GM23338 (cell line): ENCODE measurements around the gene MAD1L1. TPM values are rescaled to one million over a fixed set of nuclear protein-coding genes. Genes with fewer than 3 reads are reported as not detected.

Source experiments
- ATAC-seq: fragments of 200-7000 bp; cut with Tn5 transposase; 3 replicates; pipeline ENCODE4 v1.9.1; 2020
- DNase-seq: peaks from one replicate; pipeline ENCODE4 v3.0.0-alpha.2; 2015; ENCODE audit warnings: low spot score
- H2AFZ ChIP-seq: fragments of 200-600 bp; sonication (generic); 2 replicates; pipeline ENCODE4 v1.8.0; 2016; ENCODE audit warnings: antibody characterized with exemption, mild to moderate bottlenecking, moderate library complexity
- H3F3A ChIP-seq: fragments of 200-600 bp; sonication (generic); replicated peaks from 2 replicates; pipeline ENCODE4 v1.8.0; 2017; ENCODE audit warnings: antibody characterized with exemption, mixed run types, low read depth
- H3K27ac ChIP-seq: fragments of 200-600 bp; sonication (generic); 2 replicates; pipeline ENCODE4 v1.6.1; 2016; ENCODE audit warnings: low read depth
- H3K27me3 ChIP-seq: fragments of 200-600 bp; sonication (generic); 2 replicates; pipeline ENCODE4 v1.8.0; 2016; ENCODE audit warnings: mild to moderate bottlenecking, mixed run types, moderate library complexity; ENCODE audit not compliant: insufficient read depth
- H3K36me3 ChIP-seq: fragments of 200-600 bp; sonication (generic); 2 replicates; pipeline ENCODE4 v1.8.0; 2016; ENCODE audit warnings: mild to moderate bottlenecking; ENCODE audit not compliant: insufficient read depth
- H3K4me1 ChIP-seq: fragments of 200-600 bp; sonication (generic); 2 replicates; pipeline ENCODE4 v1.8.0; 2016; ENCODE audit warnings: mild to moderate bottlenecking, moderate library complexity; ENCODE audit not compliant: insufficient read depth
- H3K4me2 ChIP-seq: fragments of 200-600 bp; sonication (generic); 2 replicates; pipeline ENCODE4 v1.7.1; 2017; ENCODE audit warnings: mixed run types
- H3K4me3 ChIP-seq: fragments of 200-600 bp; sonication (generic); 2 replicates; pipeline ENCODE4 v1.6.1; 2016; ENCODE audit warnings: mixed run types
- H3K79me2 ChIP-seq: fragments of 200-600 bp; sonication (generic); replicated peaks from 2 replicates; pipeline ENCODE4 v1.8.0; 2017; ENCODE audit warnings: mild to moderate bottlenecking; ENCODE audit not compliant: insufficient read depth
- H3K9me2 ChIP-seq: fragments of 200-600 bp; sonication (generic); 2 replicates; pipeline ENCODE4 v1.8.0; 2017; ENCODE audit not compliant: insufficient read depth
- H4K20me1 ChIP-seq: fragments of 200-600 bp; sonication (generic); replicated peaks from 2 replicates; pipeline ENCODE4 v1.8.0; 2017; ENCODE audit warnings: mild to moderate bottlenecking; ENCODE audit not compliant: insufficient read depth
- H3K27ac Mint-ChIP-seq: 2 replicates; pipeline ENCODE4 v1.8.0; 2020; ENCODE audit warnings: inconsistent platforms, mild to moderate bottlenecking, moderate library complexity, mixed read lengths
- H3K27me3 Mint-ChIP-seq: 3 replicates; pipeline ENCODE4 v1.8.0; 2022; ENCODE audit warnings: low read depth, mild to moderate bottlenecking, moderate library complexity, mixed read lengths, inconsistent platforms; ENCODE audit not compliant: insufficient read depth, poor library complexity
- H3K36me3 Mint-ChIP-seq: 3 replicates; pipeline ENCODE4 v1.8.0; 2021; ENCODE audit warnings: low read depth, mild to moderate bottlenecking, inconsistent platforms, moderate library complexity, mixed read lengths
- H3K4me1 Mint-ChIP-seq: 3 replicates; pipeline ENCODE4 v1.8.0; 2020; ENCODE audit warnings: mild to moderate bottlenecking, inconsistent platforms, mixed read lengths
- H3K4me3 Mint-ChIP-seq: 3 replicates; pipeline ENCODE4 v1.8.0; 2021; ENCODE audit warnings: moderate library complexity, mild to moderate bottlenecking, inconsistent platforms, mixed read lengths
- H3K9me3 Mint-ChIP-seq: 3 replicates; pipeline ENCODE4 v1.8.0; 2020; ENCODE audit warnings: moderate library complexity, mild to moderate bottlenecking, inconsistent platforms, mixed read lengths
- CREB1 ChIP-seq: fragments of 250-450 bp; sonication (Bioruptor Pico); IDR thresholded peaks from 2 replicates; pipeline ENCODE4 v1.5.0; 2020; ENCODE audit warnings: low read depth, mild to moderate bottlenecking, moderate library complexity
- EZH2 ChIP-seq: fragments of 200-600 bp; sonication (generic); IDR thresholded peaks from one replicate; pipeline ENCODE4 v1.8.0; 2017; ENCODE audit warnings: antibody characterized with exemption, mild to moderate bottlenecking, low read depth; ENCODE audit not compliant: unreplicated experiment
- EZH2phosphoT487 ChIP-seq: fragments of 200-600 bp; sonication (generic); IDR thresholded peaks from one replicate; pipeline ENCODE4 v1.8.1; 2018; ENCODE audit warnings: antibody characterized with exemption; ENCODE audit not compliant: unreplicated experiment
- JUNB ChIP-seq: IDR thresholded peaks from one replicate; pipeline ENCODE4 v1.6.1; 2016; ENCODE audit warnings: antibody characterized with exemption; ENCODE audit not compliant: unreplicated experiment
- NANOG ChIP-seq: IDR thresholded peaks from 2 replicates; pipeline ENCODE4 v1.6.1; 2016; ENCODE audit warnings: antibody characterized with exemption, borderline replicate concordance
- POLR2AphosphoS5 ChIP-seq: IDR thresholded peaks from 2 replicates; pipeline ENCODE4 v1.6.1; 2016; ENCODE audit warnings: antibody characterized with exemption, low read depth
- STAT1 ChIP-seq: IDR thresholded peaks from one replicate; pipeline ENCODE4 v1.6.1; 2016; ENCODE audit warnings: antibody characterized with exemption; ENCODE audit not compliant: unreplicated experiment
- ZNF114 ChIP-seq: fragments of 250-450 bp; sonication (Bioruptor Pico); IDR thresholded peaks from 2 replicates; pipeline ENCODE4 v1.5.0; 2020; ENCODE audit warnings: mild to moderate bottlenecking, moderate library complexity
- ZNF331 ChIP-seq: fragments of 250-450 bp; sonication (Bioruptor Pico); IDR thresholded peaks from 2 replicates; pipeline ENCODE4 v1.5.0; 2020; ENCODE audit warnings: low read depth, mild to moderate bottlenecking, moderate library complexity
- ZNF462 ChIP-seq: fragments of 250-450 bp; sonication (Bioruptor Pico); IDR thresholded peaks from 2 replicates; pipeline ENCODE4 v1.5.0; 2020; ENCODE audit warnings: mild to moderate bottlenecking, moderate library complexity
- polyA plus RNA-seq: library from polyadenylated mRNA; unstranded; fragments of >200 nt; fragmentation: Nextera tagmentation; extraction: Ambion mirVana; gene quantifications from 2 replicates; pipeline ENCODE4 v1.2.1, GENCODE V29; 2016
- total RNA-seq: library from RNA; depleted of rRNA; stranded (reverse); fragments of >200 nt; shearing (Covaris generic); gene quantifications from 2 replicates; pipeline ENCODE4 v1.2.3, GENCODE V29; 2014

Gene MAD1L1
- total and polyA plus RNA-seq, 2 experiments from 2014 or later = 40.3 to 59.3 TPM

- TF ChIP-seq ZNF462 (CRISPR knock-in tag) (no peak), CREB1 (CRISPR knock-in tag) (no peak), EZH2phosphoT487 (no peak), POLR2AphosphoS5 (no peak), ZNF114 (CRISPR knock-in tag) (no peak), STAT1 (no peak), NANOG (no peak), JUNB (no peak), EZH2 (no peak), ZNF331 (no peak)
- H3K27ac ChIP-seq = no peak overlapping the region
- ATAC-seq (no peak), DNase-seq (no peak)
- no peaks in the 10 kb centered on the region for H3K36me3 ChIP-seq
- H3K4me1 ChIP-seq = no peaks in the 10 kb centered on the region
- no peaks in the 10 kb centered on the region for H3K79me2 ChIP-seq
- H3K27ac Mint-ChIP-seq = no peak overlapping the region
- no peak overlapping the region for H3K4me3 Mint-ChIP-seq
- H4K20me1 ChIP-seq = no peaks in the 10 kb centered on the region
- H3K27me3 ChIP-seq = no peaks in the 10 kb centered on the region
- no peak overlapping the region for H3K4me2 ChIP-seq
- H3K36me3 Mint-ChIP-seq = peaks cover 6% of the 10 kb centered on the region; the same call in 2 of the 3 replicates
- H3K4me3 ChIP-seq = no peak overlapping the region
- H3K27me3 Mint-ChIP-seq = peaks cover 10% of the 10 kb centered on the region
- H3F3A ChIP-seq = no peaks in the 10 kb centered on the region
- no peaks in the 10 kb centered on the region for H3K9me2 ChIP-seq
- H3K4me1 Mint-ChIP-seq = peaks cover 16% of the 10 kb centered on the region
- H3K9me3 Mint-ChIP-seq = peaks cover 2% of the 10 kb centered on the region; the same call in 1 of the 3 replicates
- H2AFZ ChIP-seq = no peak overlapping the region
Measured at GRCh38 chr7:2048006-2048405, 184.7 kb downstream of the MAD1L1 start.
